ENCODE results near the gene MPHOSPH9.

DNA sequence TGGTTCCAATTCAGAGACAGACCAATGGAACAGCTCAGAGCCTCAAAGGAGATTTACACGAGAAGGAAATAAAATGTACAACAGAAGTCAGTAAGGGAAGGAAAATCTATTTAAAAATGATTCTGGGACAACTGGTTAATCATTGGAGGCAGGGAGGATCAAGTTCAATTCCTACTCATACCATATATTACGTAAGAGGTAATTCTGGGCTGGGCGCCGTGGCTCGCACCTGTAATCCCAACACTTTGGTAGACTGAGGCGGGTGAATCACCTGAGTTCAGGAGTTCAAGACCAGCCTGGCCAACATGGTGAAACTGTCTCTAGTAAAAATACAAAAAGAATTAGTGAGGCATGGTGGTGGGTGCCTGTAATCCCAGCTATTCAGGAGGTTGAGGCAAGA, 45.3 kb downstream of the MPHOSPH9 start:
- TF ChIP-seq, protein P1, sequence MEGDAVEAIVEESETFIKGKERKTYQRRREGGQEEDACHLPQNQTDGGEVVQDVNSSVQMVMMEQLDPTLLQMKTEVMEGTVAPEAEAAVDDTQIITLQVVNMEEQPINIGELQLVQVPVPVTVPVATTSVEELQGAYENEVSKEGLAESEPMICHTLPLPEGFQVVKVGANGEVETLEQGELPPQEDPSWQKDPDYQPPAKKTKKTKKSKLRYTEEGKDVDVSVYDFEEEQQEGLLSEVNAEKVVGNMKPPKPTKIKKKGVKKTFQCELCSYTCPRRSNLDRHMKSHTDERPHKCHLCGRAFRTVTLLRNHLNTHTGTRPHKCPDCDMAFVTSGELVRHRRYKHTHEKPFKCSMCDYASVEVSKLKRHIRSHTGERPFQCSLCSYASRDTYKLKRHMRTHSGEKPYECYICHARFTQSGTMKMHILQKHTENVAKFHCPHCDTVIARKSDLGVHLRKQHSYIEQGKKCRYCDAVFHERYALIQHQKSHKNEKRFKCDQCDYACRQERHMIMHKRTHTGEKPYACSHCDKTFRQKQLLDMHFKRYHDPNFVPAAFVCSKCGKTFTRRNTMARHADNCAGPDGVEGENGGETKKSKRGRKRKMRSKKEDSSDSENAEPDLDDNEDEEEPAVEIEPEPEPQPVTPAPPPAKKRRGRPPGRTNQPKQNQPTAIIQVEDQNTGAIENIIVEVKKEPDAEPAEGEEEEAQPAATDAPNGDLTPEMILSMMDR (IDR thresholded peaks at IDR 0.05), result no peak
- no peak for TF ChIP-seq EZH2 (IDR thresholded peaks at IDR 0.05; ENCODE audit: borderline replicate concordance, insufficient read depth, low read depth, low read length, poor library complexity, severe bottlenecking)
